ENCODE data around the gene DENND2C. TPM values are rescaled to one million over a fixed set of nuclear protein-coding genes. Genes with fewer than 3 reads are reported as not detected.

DENND2C gene
- total RNA-seq, 1 donor from 2014 or later: 3.6 TPM

GRCh38 chr1:114550336-114550735, 119.5 kb downstream of the DENND2C start:
- Mint-ChIP-seq H3K27ac (no peak overlapping the region), H3K4me3 (no peak overlapping the region), H3K9me3 (no peaks in the 10 kb centered on the region), H3K4me1 (ENCODE audit: unreplicated experiment) (no peaks in the 10 kb centered on the region), H3K36me3 (no peaks in the 10 kb centered on the region), H3K27me3 (no peaks in the 10 kb centered on the region)
- TF ChIP-seq CTCF (conservative IDR thresholded peaks at IDR 0.05): no peak
- no peak for DNase-seq (ENCODE audit: extremely low spot score, unreplicated experiment)

- DNase-seq (ENCODE audit: extremely low spot score, unreplicated experiment): no peak
- no peak overlapping the region for H3K27ac Mint-ChIP-seq
- no peak for TF ChIP-seq CTCF (conservative IDR thresholded peaks at IDR 0.05)
- H3K36me3 Mint-ChIP-seq: no peaks in the 10 kb centered on the region
- no peaks in the 10 kb centered on the region for H3K4me1 Mint-ChIP-seq (ENCODE audit: unreplicated experiment)
- no peaks in the 10 kb centered on the region for H3K27me3 Mint-ChIP-seq
- H3K4me3 Mint-ChIP-seq: no peak overlapping the region
- no peaks in the 10 kb centered on the region for H3K9me3 Mint-ChIP-seq
Measured at GRCh38 chr1:114549137-114549536, 120.7 kb downstream of the DENND2C start.

GRCh38 chr1:114547076-114547475, 122.8 kb downstream of the DENND2C start:
- H3K27ac Mint-ChIP-seq: no peak overlapping the region

GRCh38 chr1:114545796-114546195, 124.1 kb downstream of the DENND2C start:
- TF ChIP-seq CTCF (conservative IDR thresholded peaks at IDR 0.05): no peak
- H3K27me3 Mint-ChIP-seq: no peaks in the 10 kb centered on the region
- no peak overlapping the region for H3K4me3 Mint-ChIP-seq
- no peak for DNase-seq (ENCODE audit: extremely low spot score, unreplicated experiment)
- no peaks in the 10 kb centered on the region for H3K36me3 Mint-ChIP-seq
- H3K27ac Mint-ChIP-seq: no peak overlapping the region
- no peaks in the 10 kb centered on the region for H3K9me3 Mint-ChIP-seq
- no peaks in the 10 kb centered on the region for H3K4me1 Mint-ChIP-seq (ENCODE audit: unreplicated experiment)

More at GRCh38 chr1:114547076-114547475, 122.8 kb downstream of the DENND2C start:
- Mint-ChIP-seq H3K36me3 (no peaks in the 10 kb centered on the region), H3K4me1 (ENCODE audit: unreplicated experiment) (no peaks in the 10 kb centered on the region), H3K27me3 (no peaks in the 10 kb centered on the region), H3K4me3 (no peak overlapping the region), H3K9me3 (no peaks in the 10 kb centered on the region)
- TF ChIP-seq CTCF (conservative IDR thresholded peaks at IDR 0.05): no peak
- DNase-seq (ENCODE audit: extremely low spot score, unreplicated experiment): no peak

GRCh38 chr1:114545315-114545714, 124.5 kb downstream of the DENND2C start:
- Mint-ChIP-seq H3K27ac (no peak overlapping the region), H3K9me3 (no peaks in the 10 kb centered on the region), H3K4me3 (no peak overlapping the region), H3K4me1 (ENCODE audit: unreplicated experiment) (no peaks in the 10 kb centered on the region), H3K27me3 (no peaks in the 10 kb centered on the region), H3K36me3 (no peaks in the 10 kb centered on the region)
- DNase-seq (ENCODE audit: extremely low spot score, unreplicated experiment): no peak
- no peak for TF ChIP-seq CTCF (conservative IDR thresholded peaks at IDR 0.05)

GRCh38 chr1:114540821-114541220, 129.0 kb downstream of the DENND2C start:
- peak overlapping the region; percentile 74 for H3K27ac Mint-ChIP-seq
- peaks cover 7% of the 10 kb centered on the region for H3K9me3 Mint-ChIP-seq
- no peak for DNase-seq (ENCODE audit: extremely low spot score, unreplicated experiment)
- no peaks in the 10 kb centered on the region for H3K36me3 Mint-ChIP-seq
- H3K4me1 Mint-ChIP-seq (ENCODE audit: unreplicated experiment): no peaks in the 10 kb centered on the region
- peak overlapping the region; percentile 10 for H3K4me3 Mint-ChIP-seq
- TF ChIP-seq CTCF (conservative IDR thresholded peaks at IDR 0.05): no peak
- no peaks in the 10 kb centered on the region for H3K27me3 Mint-ChIP-seq
